AG10803 (cell line): ENCODE data around the gene S100A1.
A peak's percentile ranks its signal among the peaks of the same experiment; 100 is the strongest.
"Not testable (repeated sequence)": the region's sequence is repeated elsewhere in the genome, so short reads cannot be mapped to it uniquely, and the experiment has no call there.

Experiments
- DNase-seq: peaks from one replicate; pipeline ENCODE4 v3.0.0; 2010; ENCODE audit warnings: low read depth
- H3K4me3 ChIP-seq: 2 replicates; pipeline ENCODE4 v1.5.1; 2011; ENCODE audit warnings: mild to moderate bottlenecking, low read length, control low read depth
- TF ChIP-seq, protein P1 (sequence below): conservative IDR thresholded peaks from 2 replicates; pipeline ENCODE4 v1.5.1; 2011; ENCODE audit warnings: mild to moderate bottlenecking, low read length, control low read depth, inconsistent platforms

Gene S100A1

DNA sequence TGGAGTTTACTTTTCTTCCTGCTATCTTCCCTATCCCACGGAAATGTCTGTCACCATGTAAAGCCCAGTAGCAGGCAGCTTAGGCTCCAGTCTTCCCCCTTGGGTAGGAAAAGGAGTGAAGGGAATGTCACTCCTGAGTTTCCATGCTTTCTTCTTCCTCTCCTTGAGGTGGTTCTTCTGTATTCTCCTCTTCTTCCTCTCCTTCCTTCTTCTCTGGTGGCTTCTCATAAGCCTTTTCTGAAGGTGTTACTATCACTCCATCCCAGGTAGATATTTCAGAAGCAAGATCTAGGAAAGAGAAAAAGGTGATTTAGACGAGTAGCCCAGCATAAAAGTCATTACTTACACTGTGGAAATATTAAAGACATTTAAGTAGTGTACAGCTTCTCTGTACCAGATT is 34.0 kb downstream of the S100A1 start:
- DNase-seq, result no peak
- H3K4me3 ChIP-seq, result no peak overlapping the region
- TF ChIP-seq, protein P1, sequence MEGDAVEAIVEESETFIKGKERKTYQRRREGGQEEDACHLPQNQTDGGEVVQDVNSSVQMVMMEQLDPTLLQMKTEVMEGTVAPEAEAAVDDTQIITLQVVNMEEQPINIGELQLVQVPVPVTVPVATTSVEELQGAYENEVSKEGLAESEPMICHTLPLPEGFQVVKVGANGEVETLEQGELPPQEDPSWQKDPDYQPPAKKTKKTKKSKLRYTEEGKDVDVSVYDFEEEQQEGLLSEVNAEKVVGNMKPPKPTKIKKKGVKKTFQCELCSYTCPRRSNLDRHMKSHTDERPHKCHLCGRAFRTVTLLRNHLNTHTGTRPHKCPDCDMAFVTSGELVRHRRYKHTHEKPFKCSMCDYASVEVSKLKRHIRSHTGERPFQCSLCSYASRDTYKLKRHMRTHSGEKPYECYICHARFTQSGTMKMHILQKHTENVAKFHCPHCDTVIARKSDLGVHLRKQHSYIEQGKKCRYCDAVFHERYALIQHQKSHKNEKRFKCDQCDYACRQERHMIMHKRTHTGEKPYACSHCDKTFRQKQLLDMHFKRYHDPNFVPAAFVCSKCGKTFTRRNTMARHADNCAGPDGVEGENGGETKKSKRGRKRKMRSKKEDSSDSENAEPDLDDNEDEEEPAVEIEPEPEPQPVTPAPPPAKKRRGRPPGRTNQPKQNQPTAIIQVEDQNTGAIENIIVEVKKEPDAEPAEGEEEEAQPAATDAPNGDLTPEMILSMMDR, result no peak

DNA sequence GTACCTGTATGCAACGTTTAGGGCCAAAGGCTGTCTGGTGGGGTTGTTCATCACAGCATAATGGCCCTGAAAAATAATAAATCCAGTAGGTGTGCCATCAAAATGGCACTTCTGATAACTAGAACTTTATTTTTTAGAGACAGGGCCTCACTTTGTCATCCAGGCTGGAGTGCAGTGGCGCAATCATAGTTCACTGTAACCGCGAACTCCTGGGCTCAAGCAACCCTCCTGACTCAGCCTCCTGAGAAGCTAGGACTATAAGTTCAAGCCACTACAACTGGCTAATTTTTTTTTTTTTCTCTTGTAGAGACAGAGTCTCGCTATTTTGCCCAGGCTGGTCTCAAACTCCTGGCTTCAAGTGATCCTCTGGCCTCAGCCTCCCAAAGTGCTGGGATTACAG is 35.0 kb downstream of the S100A1 start:
- peak; percentile 54 for DNase-seq
- H3K4me3 ChIP-seq, result no peak overlapping the region
- TF ChIP-seq, protein P1, result no peak

DNA sequence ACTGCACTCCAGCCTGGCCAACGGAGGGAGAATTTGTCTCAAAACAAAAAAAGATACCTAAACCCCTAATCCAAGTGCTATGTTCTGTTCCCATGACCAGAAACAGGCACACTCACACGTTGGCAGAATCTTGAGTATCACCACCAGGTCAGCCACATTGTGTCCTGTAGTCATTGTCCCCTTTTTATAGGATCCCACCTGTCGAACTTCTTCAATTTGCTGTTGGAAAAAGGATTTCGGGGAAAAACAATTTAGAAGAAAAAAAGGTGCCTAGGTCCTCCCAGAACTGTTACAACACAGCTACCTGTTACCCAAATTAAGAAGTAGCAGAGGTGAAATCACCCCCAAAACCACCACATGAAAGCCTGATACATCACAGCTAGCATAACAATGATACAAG is 39.2 kb downstream of the S100A1 start:
- TF ChIP-seq, protein P1, result no peak
- DNase-seq, result no peak
- H3K4me3 ChIP-seq, result no peak overlapping the region

DNA sequence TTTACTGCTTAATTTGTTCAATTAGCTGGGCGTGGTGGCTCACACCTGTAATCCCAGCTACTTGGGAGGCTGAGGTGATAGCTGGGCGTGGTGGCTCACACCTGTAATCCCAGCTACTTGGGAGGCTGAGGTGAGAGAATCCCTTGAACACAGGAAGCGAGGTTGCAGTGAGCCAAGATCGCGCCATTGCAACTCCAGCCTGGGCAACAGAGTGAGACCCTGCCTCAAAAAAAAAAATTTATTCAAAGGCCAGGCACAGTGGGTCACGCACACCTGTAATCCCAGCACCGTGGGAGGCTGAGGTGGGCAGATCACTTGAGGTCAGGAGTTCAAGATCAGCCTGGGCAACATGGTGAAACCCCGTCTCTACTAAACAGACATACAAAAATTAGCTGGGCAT is 40.4 kb downstream of the S100A1 start:
- not testable (repeated sequence) for DNase-seq, H3K4me3 ChIP-seq

DNA sequence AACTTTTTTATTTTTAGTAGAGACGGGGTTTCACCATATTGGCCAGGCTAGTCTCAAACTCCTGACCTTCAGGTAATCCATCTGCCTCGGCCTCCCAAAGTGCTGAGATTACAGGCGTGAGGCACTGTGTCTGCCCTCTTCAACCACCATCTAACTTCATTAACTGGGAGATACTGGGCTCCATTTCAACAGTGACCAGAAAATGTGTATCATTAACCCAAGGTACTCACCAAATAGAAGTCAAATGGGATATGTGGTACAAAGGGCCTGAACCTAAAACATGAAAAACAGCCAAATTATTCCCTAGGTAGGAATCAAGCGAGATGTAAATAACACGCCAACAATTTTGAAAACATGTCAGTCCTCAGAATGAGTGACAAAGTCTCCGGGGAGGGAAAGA is 41.4 kb downstream of the S100A1 start:
- peak overlapping the region; percentile 89 for H3K4me3 ChIP-seq
- DNase-seq, result no peak
- TF ChIP-seq, protein P1, result no peak

DNA sequence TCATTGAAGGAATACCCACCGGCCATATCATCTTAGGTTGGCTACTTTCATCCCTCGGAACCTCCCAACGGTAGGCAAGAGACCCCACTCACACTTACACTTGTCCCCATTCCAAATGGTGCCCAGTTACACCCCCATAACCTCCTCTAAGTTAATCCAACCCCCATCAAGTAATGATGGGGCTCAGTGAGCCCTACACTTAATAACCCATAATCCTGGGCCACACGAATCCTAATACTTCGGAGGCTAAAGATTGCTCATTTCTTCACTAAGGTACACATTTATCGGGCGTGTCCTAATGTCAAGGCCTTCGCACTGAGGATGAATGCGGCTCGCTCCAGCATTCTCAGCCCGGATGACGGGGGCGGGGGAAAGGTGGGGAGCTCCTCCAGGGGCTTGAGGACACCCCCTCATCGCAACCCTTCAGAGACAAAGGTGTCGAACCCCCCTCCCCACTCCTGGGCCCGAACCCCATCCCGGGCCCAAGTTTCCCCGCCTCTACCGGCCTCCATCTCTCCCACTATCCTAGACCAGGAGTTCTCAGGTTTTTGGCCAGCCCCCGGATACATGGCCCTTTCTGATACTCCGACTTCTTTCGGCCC is 42.1 kb downstream of the S100A1 start:
- peak overlapping the region; percentile 89 for H3K4me3 ChIP-seq
- DNase-seq, result no peak
- TF ChIP-seq, protein P1, result no peak

DNA sequence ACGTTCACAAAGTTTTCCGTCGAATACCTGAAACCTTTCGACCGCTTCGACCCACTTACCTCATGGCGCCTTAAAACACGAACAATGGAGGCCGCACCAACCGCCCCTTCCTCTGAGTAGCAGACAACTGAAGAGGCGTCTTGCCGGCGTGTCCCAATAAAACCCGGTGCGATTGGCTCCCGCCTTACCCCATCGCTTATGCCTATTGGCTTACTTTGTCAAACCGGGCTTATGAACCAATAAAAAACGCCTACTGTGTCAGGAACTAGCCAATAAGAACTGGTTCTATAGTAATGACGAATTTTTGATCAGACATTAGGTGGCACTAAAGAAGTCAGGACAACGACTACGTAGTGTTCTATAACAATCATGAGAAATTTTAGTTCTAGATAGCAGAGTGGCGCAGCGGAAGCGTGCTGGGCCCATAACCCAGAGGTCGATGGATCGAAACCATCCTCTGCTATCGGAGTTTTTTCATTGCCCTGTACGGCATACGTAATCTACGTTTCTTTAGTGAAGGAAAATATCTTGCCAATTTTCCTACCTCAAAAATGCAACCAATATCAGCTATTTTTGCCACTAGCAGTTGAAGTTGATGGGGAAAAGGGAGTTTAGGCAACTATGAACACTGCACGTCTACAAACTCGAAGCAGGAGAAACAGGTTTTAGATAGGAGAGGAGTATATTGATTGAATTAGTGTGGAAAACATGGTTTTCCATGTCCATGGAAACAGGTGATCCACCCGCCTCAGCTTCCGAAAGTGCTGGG is 42.8 kb downstream of the S100A1 start, which contains the start of gene ILF2:
TSS of gene ILF2 (minus strand) at position 135 of the 769 bp plus-strand sequence. CDS start at position 64, 71 bp downstream.
- TF ChIP-seq, protein P1, result peak; percentile 37
- peak; percentile 100 for DNase-seq
- peak within 1 kb of the TSS; percentile 89 for H3K4me3 ChIP-seq

DNA sequence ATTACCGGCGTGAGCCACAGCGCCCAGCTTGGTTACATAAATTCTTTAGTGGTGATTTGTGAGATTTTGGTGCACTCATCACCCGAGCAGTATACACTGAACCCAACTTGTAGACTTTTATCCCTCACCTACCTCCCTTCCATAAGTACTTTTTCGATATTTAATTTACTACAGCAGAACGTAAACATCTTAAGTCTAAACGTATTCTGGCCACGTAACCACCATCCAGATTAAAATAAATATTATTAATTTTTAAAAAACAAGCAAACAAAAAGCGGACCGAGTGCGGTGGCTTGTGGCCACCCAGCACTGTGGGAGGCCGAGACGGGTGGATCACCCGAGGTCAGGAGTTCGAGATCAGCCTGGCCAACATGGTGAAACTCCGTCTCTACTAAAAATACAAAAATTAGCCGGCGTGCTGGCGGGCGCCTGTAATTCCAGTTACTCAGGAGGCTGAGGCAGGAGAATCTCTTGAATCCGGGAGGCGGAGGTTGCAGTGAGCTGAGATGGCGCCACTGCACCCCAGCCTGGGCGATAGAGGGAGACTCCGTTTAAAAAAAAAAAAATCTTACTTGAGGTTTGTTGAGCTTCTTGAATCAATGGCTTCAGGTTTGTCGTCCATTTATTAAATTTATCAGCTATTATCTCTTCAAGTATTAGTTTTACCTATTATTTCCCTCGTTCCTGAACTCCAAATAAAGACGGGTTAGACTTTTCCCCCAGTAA is 43.6 kb downstream of the S100A1 start:
- H3K4me3 ChIP-seq, result peak overlapping the region; percentile 56
- not testable (repeated sequence) for DNase-seq
